Fibroblast of lung (primary cell): ENCODE data around the gene PTPRM. TPM values are rescaled to one million over a fixed set of nuclear protein-coding genes. Genes with fewer than 3 reads are reported as not detected.
A peak's percentile ranks its signal among the peaks of the same experiment; 100 is the strongest.

ENCODE experiments used
- DNase-seq, 2 donors: peaks; one replicate each; pipeline versions ENCODE4 v3.0.0 to v3.0.0-alpha.2; 2010; ENCODE audit warnings: low read depth in 2 of 2
- H2AFZ ChIP-seq: 2 replicates; pipeline ENCODE4 v1.5.1; 2012; ENCODE audit warnings: low read length, control low read depth, inconsistent platforms
- H3K27ac ChIP-seq: 2 replicates; pipeline ENCODE4 v1.5.1; 2011; ENCODE audit warnings: low read length, control low read depth; ENCODE audit not compliant: insufficient read depth
- H3K27me3 ChIP-seq: 2 replicates; pipeline ENCODE4 v1.5.1; 2011; ENCODE audit warnings: mild to moderate bottlenecking, low read length; ENCODE audit not compliant: control insufficient read depth, insufficient read depth
- H3K36me3 ChIP-seq: 2 replicates; pipeline ENCODE4 v1.5.1; 2011; ENCODE audit warnings: low read length; ENCODE audit not compliant: control insufficient read depth, insufficient read depth
- H3K4me1 ChIP-seq: 2 replicates; pipeline ENCODE4 v1.5.1; 2011; ENCODE audit warnings: low read length; ENCODE audit not compliant: control insufficient read depth, insufficient read depth; ENCODE audit errors: extremely low read depth
- H3K4me2 ChIP-seq: 2 replicates; pipeline ENCODE4 v1.5.1; 2011; ENCODE audit warnings: low read length, control low read depth; ENCODE audit not compliant: insufficient read depth; ENCODE audit errors: extremely low read depth
- H3K4me3 ChIP-seq, 4 experiments: fragments of 200-600 bp in 1 of 4; sonication (generic) in 1 of 4; replicated peaks in 1 of 4; 2 replicates each; pipeline ENCODE4 v1.5.1; 2011 to 2016; ENCODE audit warnings: low read length in 4 of 4, low read depth in 3 of 4, mild to moderate bottlenecking in 3 of 4, control low read depth in 2 of 4, inconsistent platforms in 1 of 4, mixed read lengths in 1 of 4; ENCODE audit not compliant: insufficient read depth in 1 of 4; ENCODE audit errors: control extremely low read depth in 1 of 4
- H3K79me2 ChIP-seq: 2 replicates; pipeline ENCODE4 v1.5.1; 2012; ENCODE audit warnings: mild to moderate bottlenecking, low read length, inconsistent platforms; ENCODE audit not compliant: control insufficient read depth, insufficient read depth
- H3K9ac ChIP-seq: 2 replicates; pipeline ENCODE4 v1.5.1; 2011; ENCODE audit warnings: mild to moderate bottlenecking, low read length, control low read depth; ENCODE audit not compliant: insufficient read depth
- H3K9me3 ChIP-seq: 2 replicates; pipeline ENCODE4 v1.5.1; 2012; ENCODE audit warnings: low read depth, low read length; ENCODE audit not compliant: control insufficient read depth, insufficient read depth
- H4K20me1 ChIP-seq: 2 replicates; pipeline ENCODE4 v1.5.1; 2011; ENCODE audit warnings: low read length; ENCODE audit not compliant: control insufficient read depth, insufficient read depth; ENCODE audit errors: extremely low read depth
- CTCF ChIP-seq, 2 donors: IDR thresholded peaks in 1 of 2; conservative IDR thresholded peaks in 1 of 2; 1 replicate in 1 of 2; 2 replicates in 1 of 2; pipeline ENCODE4 v1.5.1; 2011 to 2012; ENCODE audit warnings: low read length in 2 of 2, control low read depth in 1 of 2, inconsistent platforms in 1 of 2, low read depth in 1 of 2, mild to moderate bottlenecking in 1 of 2
- EZH2 ChIP-seq: IDR thresholded peaks from 2 replicates; pipeline ENCODE4 v1.5.1; 2012; ENCODE audit warnings: low read length, control low read depth, mild to moderate bottlenecking; ENCODE audit errors: missing control alignments
- polyA plus RNA-seq, 2 donors: library from polyadenylated mRNA; depleted of rRNA in 1 of 2; stranded (reverse) in 1 of 2; unstranded in 1 of 2; fragments of >200 nt; gene quantifications; 2 replicates each; pipeline ENCODE4 v1.2.1, GENCODE V29; 2011 to 2012; ENCODE audit warnings: missing spikeins in 1 of 2
- total RNA-seq: library from RNA; depleted of rRNA; stranded (reverse); fragments of >200 nt; gene quantifications from 2 replicates; pipeline ENCODE4 v1.2.1, GENCODE V29; 2014

Gene PTPRM
- total and polyA plus RNA-seq, 2 donors (not counting 1 experiment from before 2014, with no cell fraction given) = 86.6 to 87.0 TPM

GRCh38 chr18:7637269-7637668, 70.2 kb downstream of the PTPRM start:
- no peaks in the 10 kb centered on the region for H3K4me1 ChIP-seq
- DNase-seq = peak in 1 of 2 donors; percentile 33
- H3K4me2 ChIP-seq = no peak overlapping the region
- no peaks in the 10 kb centered on the region for H3K79me2 ChIP-seq
- H3K4me3 ChIP-seq = no peak overlapping the region
- H3K9ac ChIP-seq = no peak overlapping the region
- TF ChIP-seq EZH2 (no peak), CTCF (conservative IDR thresholded peaks at IDR 0.05 in 1 of 2, IDR thresholded peaks at IDR 0.05 in 1 of 2; ENCODE audit: low read depth in 1 of 2, low read length in 2 of 2) (no peak)
- H3K36me3 ChIP-seq = no peaks in the 10 kb centered on the region
- no peak overlapping the region for H2AFZ ChIP-seq
- H3K27ac ChIP-seq = no peak overlapping the region
- H3K9me3 ChIP-seq = no peaks in the 10 kb centered on the region
- H3K27me3 ChIP-seq = no peaks in the 10 kb centered on the region
- no peaks in the 10 kb centered on the region for H4K20me1 ChIP-seq

- Histone ChIP-seq H3K4me1 (no peaks in the 10 kb centered on the region), H3K4me3 (no peak overlapping the region), H3K4me2 (no peak overlapping the region), H4K20me1 (no peaks in the 10 kb centered on the region), H3K9ac (no peak overlapping the region), H3K27ac (no peak overlapping the region), H3K27me3 (no peaks in the 10 kb centered on the region), H3K79me2 (no peaks in the 10 kb centered on the region), H3K9me3 (no peaks in the 10 kb centered on the region), H3K36me3 (no peaks in the 10 kb centered on the region), H2AFZ (no peak overlapping the region)
- no peak for TF ChIP-seq CTCF (conservative IDR thresholded peaks at IDR 0.05 in 1 of 2, IDR thresholded peaks at IDR 0.05 in 1 of 2; ENCODE audit: low read depth in 1 of 2, low read length in 2 of 2)
- TF ChIP-seq EZH2 = no peak
- no peak for DNase-seq
Measured at GRCh38 chr18:7638321-7638720, 71.2 kb downstream of the PTPRM start.

GRCh38 chr18:7641813-7642212, 74.7 kb downstream of the PTPRM start:
- no peak overlapping the region for H3K4me2 ChIP-seq
- no peaks in the 10 kb centered on the region for H3K36me3 ChIP-seq

More at GRCh38 chr18:7641813-7642212, 74.7 kb downstream of the PTPRM start:
- H3K79me2 ChIP-seq = no peaks in the 10 kb centered on the region
- H4K20me1 ChIP-seq = no peaks in the 10 kb centered on the region
- no peak for DNase-seq
- no peak overlapping the region for H2AFZ ChIP-seq
- H3K4me3 ChIP-seq = no peak overlapping the region
- H3K9ac ChIP-seq = no peak overlapping the region
- no peaks in the 10 kb centered on the region for H3K9me3 ChIP-seq
- TF ChIP-seq CTCF (conservative IDR thresholded peaks at IDR 0.05 in 1 of 2, IDR thresholded peaks at IDR 0.05 in 1 of 2; ENCODE audit: low read depth in 1 of 2, low read length in 2 of 2) (no peak), EZH2 (no peak)
- no peaks in the 10 kb centered on the region for H3K4me1 ChIP-seq
- H3K27me3 ChIP-seq = no peaks in the 10 kb centered on the region
- no peak overlapping the region for H3K27ac ChIP-seq
